Activated CD8-positive, alpha-beta memory T cell treated with anti-CD3 and anti-CD28 coated beads for 48 hours (primary cell): ENCODE results near the gene KRTAP11-1.

Source experiments
- DNase-seq, 3 experiments: peaks; one replicate each; pipeline ENCODE4 v3.0.0-alpha.2; 2020; ENCODE audit warnings: low read depth in 2 of 3, low spot score in 2 of 3

The KRTAP11-1 gene

GRCh38 chr21:30881480-30881879, at the start of gene KRTAP11-1:
KRTAP11-1 (minus strand) TSS chr21:30881580; CDS start chr21:30881524, 56 bp downstream.
- no peak for DNase-seq

GRCh38 chr21:30924146-30924700, 42.8 kb upstream of the KRTAP11-1 start:
- no peak for DNase-seq

- no peak for DNase-seq
Measured at GRCh38 chr21:30921129-30921528, 39.7 kb upstream of the KRTAP11-1 start.

- no peak for DNase-seq
Measured at GRCh38 chr21:30917557-30917956, 36.2 kb upstream of the KRTAP11-1 start.

- no peak for DNase-seq
Measured at GRCh38 chr21:30900881-30901280, 19.5 kb upstream of the KRTAP11-1 start.

- no peak for DNase-seq
Measured at GRCh38 chr21:30882866-30883597, 1.7 kb upstream of the KRTAP11-1 start.

- DNase-seq, result no peak
Measured at GRCh38 chr21:30880914-30881313, 466 bp downstream of the KRTAP11-1 start.

GRCh38 chr21:30874526-30874925, 6.9 kb downstream of the KRTAP11-1 start:
- no peak for DNase-seq

- no peak for DNase-seq
Measured at GRCh38 chr21:30847627-30848500, 33.5 kb downstream of the KRTAP11-1 start.

GRCh38 chr21:30842990-30843389, 38.4 kb downstream of the KRTAP11-1 start:
- DNase-seq, result no peak

- no peak for DNase-seq
Measured at GRCh38 chr21:30839304-30839703, 42.1 kb downstream of the KRTAP11-1 start.

GRCh38 chr21:30838536-30838935, 42.8 kb downstream of the KRTAP11-1 start:
- DNase-seq, result no peak

GRCh38 chr21:30831194-30831765, 50.1 kb downstream of the KRTAP11-1 start:
- DNase-seq, result no peak
